GM23338 (cell line): ENCODE results near the gene MOCS2.
A peak's percentile ranks its signal among the peaks of the same experiment; 100 is the strongest.

ENCODE experiments used
- CREB1 ChIP-seq: fragments of 250-450 bp; sonication (Bioruptor Pico); IDR thresholded peaks from 2 replicates; pipeline ENCODE4 v1.5.0; 2020; ENCODE audit warnings: low read depth, mild to moderate bottlenecking, moderate library complexity
- CTCF ChIP-seq, 2 experiments: fragments of 200-600 bp in 1 of 2; sonication (generic) in 1 of 2; conservative IDR thresholded peaks; 2 replicates each; pipeline versions ENCODE4 v1.5.1 to v1.6.1; 2016 to 2017; ENCODE audit warnings: antibody characterized with exemption in 2 of 2, low read depth in 2 of 2, mild to moderate bottlenecking in 2 of 2, moderate library complexity in 1 of 2
- EZH2 ChIP-seq: fragments of 200-600 bp; sonication (generic); IDR thresholded peaks from one replicate; pipeline ENCODE4 v1.8.0; 2017; ENCODE audit warnings: antibody characterized with exemption, mild to moderate bottlenecking, low read depth; ENCODE audit not compliant: unreplicated experiment
- EZH2phosphoT487 ChIP-seq: fragments of 200-600 bp; sonication (generic); IDR thresholded peaks from one replicate; pipeline ENCODE4 v1.8.1; 2018; ENCODE audit warnings: antibody characterized with exemption; ENCODE audit not compliant: unreplicated experiment
- JUNB ChIP-seq: IDR thresholded peaks from one replicate; pipeline ENCODE4 v1.6.1; 2016; ENCODE audit warnings: antibody characterized with exemption; ENCODE audit not compliant: unreplicated experiment
- POLR2AphosphoS5 ChIP-seq: IDR thresholded peaks from 2 replicates; pipeline ENCODE4 v1.6.1; 2016; ENCODE audit warnings: antibody characterized with exemption, low read depth
- REST ChIP-seq: IDR thresholded peaks from one replicate; pipeline ENCODE4 v1.6.1; 2018; ENCODE audit warnings: antibody characterized with exemption; ENCODE audit not compliant: unreplicated experiment
- ZNF331 ChIP-seq: fragments of 250-450 bp; sonication (Bioruptor Pico); IDR thresholded peaks from 2 replicates; pipeline ENCODE4 v1.5.0; 2020; ENCODE audit warnings: low read depth, mild to moderate bottlenecking, moderate library complexity

DNA sequence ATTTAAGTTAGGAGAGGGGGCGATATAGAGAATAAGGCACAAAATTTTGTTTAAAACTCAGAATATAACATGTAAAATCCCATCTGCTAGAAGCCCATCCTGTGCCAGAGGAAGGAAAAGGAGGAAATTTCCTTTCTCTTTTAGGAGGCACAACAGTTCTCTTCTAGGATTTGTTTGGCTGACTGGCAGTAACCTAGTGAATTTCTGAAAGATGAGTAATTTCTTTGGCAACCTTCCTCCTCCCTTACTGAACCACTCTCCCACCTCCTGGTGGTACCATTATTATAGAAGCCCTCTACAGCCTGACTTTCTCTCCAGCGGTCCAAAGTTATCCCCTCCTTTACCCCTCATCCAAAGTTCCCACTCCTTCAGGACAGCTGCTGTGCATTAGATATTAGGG is 18.3 kb downstream of the MOCS2 start:
- 0 out of 4 replicates have a peak, but pooled peaks of 1 of the 2 experiments have one; percentile 11 for TF ChIP-seq CTCF (conservative IDR thresholded peaks at IDR 0.05; ENCODE audit: low read depth in 2 of 2)
- no peak for TF ChIP-seq REST
- TF ChIP-seq ZNF331 (CRISPR knock-in tag) = no peak
- TF ChIP-seq CREB1 (CRISPR knock-in tag) = no peak
- TF ChIP-seq POLR2AphosphoS5 = no peak
- TF ChIP-seq EZH2phosphoT487 = no peak
- no peak for TF ChIP-seq EZH2
- TF ChIP-seq JUNB = no peak
